Ovary (tissue), 9 donors: Measurements from ENCODE around the gene ZNF804B. TPM values are rescaled to one million over a fixed set of nuclear protein-coding genes. Genes with fewer than 3 reads are reported as not detected.
A peak's percentile ranks its signal among the peaks of the same experiment; 100 is the strongest.

Source experiments
- DNase-seq, 5 donors: peaks; one replicate each; pipeline ENCODE4 v3.0.0-alpha.2; 2019 to 2020
- H3K27ac ChIP-seq, 2 donors: fragments of 200-600 bp; one replicate each; pipeline versions ENCODE4 v1.5.1 to v1.8.0; 2019 to 2022
- H3K27me3 ChIP-seq: fragments of 200-600 bp; one replicate; pipeline ENCODE4 v1.8.0; 2022
- H3K36me3 ChIP-seq: fragments of 200-600 bp; sonication (generic); one replicate; pipeline ENCODE4 v1.5.1; 2019
- H3K4me1 ChIP-seq: one replicate; pipeline ENCODE4 v1.8.1; 2013; ENCODE audit warnings: mild to moderate bottlenecking, moderate library complexity; ENCODE audit not compliant: insufficient read depth
- H3K4me3 ChIP-seq: fragments of 200-600 bp; sonication (generic); one replicate; pipeline ENCODE4 v1.5.1; 2017
- H3K9me3 ChIP-seq, 2 donors: fragments of 200-600 bp in 1 of 2; sonication (generic) in 1 of 2; one replicate each; pipeline versions ENCODE4 v1.5.1 to v1.8.1; 2013 to 2019; ENCODE audit warnings: mild to moderate bottlenecking in 1 of 2, moderate library complexity in 1 of 2
- CTCF ChIP-seq, 3 donors: fragments of 450-650 bp in 2 of 3; fragments of 200-600 bp in 1 of 3; IDR thresholded peaks; one replicate each; pipeline versions ENCODE4 v1.5.1 to v1.8.0; 2016 to 2022; ENCODE audit warnings: antibody characterized with exemption in 3 of 3, mild to moderate bottlenecking in 1 of 3
- EP300 ChIP-seq: sonication (generic); formaldehyde crosslinking; IDR thresholded peaks from one replicate; pipeline ENCODE4 v1.6.1; 2017; ENCODE audit warnings: antibody characterized with exemption
- POLR2A ChIP-seq: fragments of 450-650 bp; IDR thresholded peaks from one replicate; pipeline ENCODE4 v1.6.1; 2017; ENCODE audit warnings: antibody characterized with exemption, mild to moderate bottlenecking, moderate library complexity
- WGBS, 3 donors: extraction: QIAGEN DNeasy Blood & Tissue Kit in 1 of 3; methylation state at CpG; one replicate each; pipeline versions ENCODE4 v1.1.5 to v1.1.7; 2013 to 2017; 5-methylcytosine and 5-hydroxymethylcytosine counted together
- intact Hi-C, 4 donors: fragments of 100-400 bp; cut with DNase I; formaldehyde crosslinking; loops; one replicate each; pipeline versions ENCODE4 v1.11.0 to v1.15.1; 2022 to 2023
- polyA plus RNA-seq, 2 donors: library from polyadenylated mRNA; stranded (reverse); fragments of 200-250 nt in 1 of 2; fragments of 350-450 nt in 1 of 2; fragmentation: Illumina TruSeq in 1 of 2; extraction: RNeasy Lipid Tissue Mini Kit (QIAGEN cat#74804) in 1 of 2; gene quantifications; one replicate each; pipeline ENCODE4 v1.2.3, GENCODE V29; 2013 to 2014
- total RNA-seq, 7 donors: library from RNA; depleted of rRNA in 2 of 7; stranded (reverse); fragments of >200 nt in 2 of 7; fragmentation: NEBNext Ultra II Directional in 3 of 7; extraction: Animal tissue kit (Norgen Biotek cat#: 25700) in 3 of 7; gene quantifications; one replicate each; pipeline versions ENCODE4 v1.1.0 to v1.2.4, GENCODE V29; 2016 to 2023
- donor health status: DM: no; HTN: no; CAD: no; lungs with moderate emphysema.
- donor health status: DM: no; HTN: no; CAD: no.
- donor health status: Bipolar disorder and iron deficiency.
- donor health status: DM: yes; HTN: yes; CAD: no.
- donor health status: DM: no; HTN: no; CAD: no.
- donor health status: DM: yes; HTN: yes; CAD: no.

The ZNF804B gene
- total and polyA plus RNA-seq, 9 donors = 0.08 to 0.28 (median 0.25) TPM; not detected in 6

- intact Hi-C loops = no loop called here
- Histone ChIP-seq H3K9me3 (no peaks in the 10 kb centered on the region), H3K36me3 (no peaks in the 10 kb centered on the region), H3K4me1 (no peaks in the 10 kb centered on the region), H3K27ac (no peak overlapping the region), H3K4me3 (no peak overlapping the region), H3K27me3 (no peaks in the 10 kb centered on the region)
- 1 to 8% (median 5%) methylated on average over 2 of the region's 2 CpGs for WGBS, 3 donors
- TF ChIP-seq CTCF (IDR thresholded peaks at IDR 0.05) (no peak), EP300 (no peak), POLR2A (no peak)
- DNase-seq = peak in 4 of 5 donors; percentile 19 to 34 (median 28)
Measured at GRCh38 chr7:89265631-89266030, 506.1 kb downstream of the ZNF804B start.

GRCh38 chr7:89283302-89283701 is 523.8 kb downstream of the ZNF804B start:
- Histone ChIP-seq H3K9me3 (no peaks in the 10 kb centered on the region), H3K4me1 (no peaks in the 10 kb centered on the region), H3K27me3 (no peaks in the 10 kb centered on the region), H3K36me3 (no peaks in the 10 kb centered on the region), H3K27ac (no peak overlapping the region), H3K4me3 (no peak overlapping the region)
- 81 to 88% (median 82%) methylated on average over 2 of the region's 2 CpGs for WGBS, 3 donors
- DNase-seq = no peak
- no peak for TF ChIP-seq POLR2A
- TF ChIP-seq CTCF (IDR thresholded peaks at IDR 0.05) = no peak
- TF ChIP-seq EP300 = no peak
- intact Hi-C loops = no loop called here

GRCh38 chr7:89308535-89308934 is 549.0 kb downstream of the ZNF804B start:
- Histone ChIP-seq H3K4me3 (no peak overlapping the region), H3K27ac (no peak overlapping the region), H3K36me3 (no peaks in the 10 kb centered on the region), H3K9me3 (no peaks in the 10 kb centered on the region), H3K27me3 (no peaks in the 10 kb centered on the region), H3K4me1 (no peaks in the 10 kb centered on the region)
- no peak for DNase-seq
- intact Hi-C loops = no loop called here
- TF ChIP-seq CTCF (IDR thresholded peaks at IDR 0.05) (no peak), POLR2A (no peak), EP300 (no peak)

GRCh38 chr7:89311886-89312285 is 552.4 kb downstream of the ZNF804B start:
- H3K9me3 ChIP-seq = no peaks in the 10 kb centered on the region
- 94 to 97% (median 95%) methylated on average over 4 of the region's 4 CpGs for WGBS, 3 donors
- intact Hi-C loops = no loop called here
- TF ChIP-seq CTCF (IDR thresholded peaks at IDR 0.05) (no peak), EP300 (no peak), POLR2A (no peak)
- H3K4me1 ChIP-seq = no peaks in the 10 kb centered on the region
- H3K36me3 ChIP-seq = no peaks in the 10 kb centered on the region
- H3K27me3 ChIP-seq = no peaks in the 10 kb centered on the region
- DNase-seq = no peak
- H3K27ac ChIP-seq = no peak overlapping the region
- H3K4me3 ChIP-seq = no peak overlapping the region

- no peaks in the 10 kb centered on the region for H3K27me3 ChIP-seq
- intact Hi-C loops = no loop called here
- TF ChIP-seq CTCF (IDR thresholded peaks at IDR 0.05) = no peak
- TF ChIP-seq POLR2A = no peak
- TF ChIP-seq EP300 = no peak
Measured at GRCh38 chr7:89312551-89312950, 553.1 kb downstream of the ZNF804B start.

More at GRCh38 chr7:89312551-89312950, 553.1 kb downstream of the ZNF804B start:
- Histone ChIP-seq H3K4me1 (no peaks in the 10 kb centered on the region), H3K36me3 (no peaks in the 10 kb centered on the region), H3K4me3 (no peak overlapping the region), H3K9me3 (no peaks in the 10 kb centered on the region), H3K27ac (no peak overlapping the region)
- no peak for DNase-seq
